Neural cell (in vitro differentiated cells): ENCODE results near the gene TBC1D5. TPM values are rescaled to one million over a fixed set of nuclear protein-coding genes. Genes with fewer than 3 reads are reported as not detected.
"Not testable (repeated sequence)": the region's sequence is repeated elsewhere in the genome, so short reads cannot be mapped to it uniquely, and the experiment has no call there.

ENCODE experiments used
- H2AFZ ChIP-seq: fragments of 200-600, 300-800 bp; sonication (generic), shearing (Covaris generic); 2 replicates; pipeline ENCODE4 v1.6.0; 2014; ENCODE audit warnings: low read depth, mild to moderate bottlenecking, antibody characterized with exemption, low read length, moderate library complexity
- H3F3A ChIP-seq: fragments of 200-600 bp; shearing (Covaris generic); 2 replicates; pipeline ENCODE4 v1.6.1; 2016; ENCODE audit warnings: mild to moderate bottlenecking, moderate library complexity, mixed read lengths, antibody characterized with exemption, low read length; ENCODE audit not compliant: insufficient read depth, poor library complexity, severe bottlenecking
- H3K27ac ChIP-seq: fragments of 200-600, 300-800 bp; sonication (generic), shearing (Covaris generic); 2 replicates; pipeline ENCODE4 v1.5.1; 2014; ENCODE audit warnings: mild to moderate bottlenecking, low read length, moderate library complexity
- H3K27me3 ChIP-seq: fragments of 300-800, 200-600 bp; sonication (generic), shearing (Covaris generic); 2 replicates; pipeline ENCODE4 v1.6.0; 2014; ENCODE audit warnings: mild to moderate bottlenecking, low read depth, low read length, moderate library complexity; ENCODE audit not compliant: insufficient read depth
- H3K36me3 ChIP-seq: fragments of 300-800, 200-600 bp; sonication (generic), shearing (Covaris generic); 2 replicates; pipeline ENCODE4 v1.5.1; 2014; ENCODE audit warnings: mild to moderate bottlenecking, antibody characterized with exemption, low read length, moderate library complexity; ENCODE audit not compliant: insufficient read depth
- H3K4me2 ChIP-seq: fragments of 300-800, 200-600 bp; sonication (generic), shearing (Covaris generic); 2 replicates; pipeline ENCODE4 v1.6.0; 2014; ENCODE audit warnings: mild to moderate bottlenecking, low read length
- H3K4me3 ChIP-seq: fragments of 300-800, 200-600 bp; sonication (generic), shearing (Covaris generic); 2 replicates; pipeline ENCODE4 v1.5.1; 2014; ENCODE audit warnings: mild to moderate bottlenecking, low read length, moderate library complexity
- H3K79me2 ChIP-seq: fragments of 200-600 bp; shearing (Covaris generic); replicated peaks from 2 replicates; pipeline ENCODE4 v1.6.0; 2014; ENCODE audit warnings: mild to moderate bottlenecking, low read length, moderate library complexity; ENCODE audit not compliant: insufficient read depth
- H3K9ac ChIP-seq: fragments of 300-800, 200-600 bp; sonication (generic), shearing (Covaris generic); 2 replicates; pipeline ENCODE4 v1.6.1; 2016; ENCODE audit warnings: mild to moderate bottlenecking, low read length, mixed read lengths
- H3K9me2 ChIP-seq: fragments of 200-600 bp; shearing (Covaris generic); 2 replicates; pipeline ENCODE4 v1.6.1; 2016; ENCODE audit warnings: mild to moderate bottlenecking, low read length, mixed read lengths; ENCODE audit not compliant: insufficient read depth
- H3K9me3 ChIP-seq: fragments of 200-600, 300-800 bp; sonication (generic), shearing (Covaris generic); 2 replicates; pipeline ENCODE4 v1.6.1; 2016; ENCODE audit warnings: mild to moderate bottlenecking, mixed run types, low read length, moderate library complexity, mixed read lengths
- H4K20me1 ChIP-seq: fragments of 200-600 bp; shearing (Covaris generic); 2 replicates; pipeline ENCODE4 v1.6.1; 2016; ENCODE audit warnings: mild to moderate bottlenecking, mixed run types; ENCODE audit not compliant: insufficient read depth
- CTCF ChIP-seq: fragments of 450-650 bp; IDR thresholded peaks from 2 replicates; pipeline ENCODE4 v1.5.1; 2014; ENCODE audit warnings: antibody characterized with exemption, mild to moderate bottlenecking, moderate library complexity; ENCODE audit not compliant: poor library complexity, severe bottlenecking
- EP300 ChIP-seq: fragments of 450-650 bp; conservative IDR thresholded peaks from 2 replicates; pipeline ENCODE4 v1.6.1; 2014; ENCODE audit warnings: antibody characterized with exemption, mild to moderate bottlenecking, moderate library complexity; ENCODE audit not compliant: poor library complexity, severe bottlenecking
- EZH2 ChIP-seq: fragments of 200-600, 300-800 bp; shearing (Covaris generic), sonication (generic); IDR thresholded peaks from 2 replicates; pipeline ENCODE4 v1.6.1; 2014; ENCODE audit warnings: antibody characterized with exemption, low read length, borderline replicate concordance, mild to moderate bottlenecking; ENCODE audit not compliant: insufficient read depth, poor library complexity, severe bottlenecking
- MXI1 ChIP-seq: fragments of 450-650 bp; conservative IDR thresholded peaks from 2 replicates; pipeline ENCODE4 v1.6.1; 2014; ENCODE audit warnings: antibody characterized with exemption, mild to moderate bottlenecking; ENCODE audit not compliant: poor library complexity, severe bottlenecking
- POLR2AphosphoS5 ChIP-seq: IDR thresholded peaks from 2 replicates; pipeline ENCODE4 v1.6.1; 2012
- RAD21 ChIP-seq: fragments of 450-650 bp; conservative IDR thresholded peaks from 2 replicates; pipeline ENCODE4 v1.6.1; 2014; ENCODE audit warnings: antibody characterized with exemption, mild to moderate bottlenecking, moderate library complexity
- REST ChIP-seq: IDR thresholded peaks from 2 replicates; pipeline ENCODE4 v1.6.1; 2012; ENCODE audit warnings: borderline replicate concordance
- SMC3 ChIP-seq: fragments of 450-650 bp; conservative IDR thresholded peaks from 2 replicates; pipeline ENCODE4 v1.6.1; 2014; ENCODE audit warnings: antibody characterized with exemption, mild to moderate bottlenecking, moderate library complexity; ENCODE audit not compliant: poor library complexity
- TAF1 ChIP-seq: IDR thresholded peaks from 2 replicates; pipeline ENCODE4 v1.6.1; 2012; ENCODE audit warnings: low read depth
- polyA plus RNA-seq: library from polyadenylated mRNA; depleted of rRNA; stranded (reverse); fragments of >200 nt; gene quantifications from 2 replicates; pipeline ENCODE4 v1.2.3, GENCODE V29; 2014

Gene TBC1D5
- polyA plus RNA-seq, 1 donor from 2014 or later, result 28.3 TPM

GRCh38 chr3:17623464-17623863 is 119.0 kb downstream of the TBC1D5 start:
- no peaks in the 10 kb centered on the region for H3K9me2 ChIP-seq
- H3K9me3 ChIP-seq, result no peaks in the 10 kb centered on the region
- H3K27ac ChIP-seq, result no peak overlapping the region
- H2AFZ ChIP-seq, result no peak overlapping the region
- TF ChIP-seq MXI1 (no peak), CTCF (no peak), SMC3 (no peak), REST (no peak), EP300 (no peak), POLR2AphosphoS5 (no peak), EZH2 (no peak), TAF1 (no peak), RAD21 (no peak)
- H3K36me3 ChIP-seq, result no peaks in the 10 kb centered on the region
- H3F3A ChIP-seq, result no peaks in the 10 kb centered on the region
- no peaks in the 10 kb centered on the region for H3K79me2 ChIP-seq
- H3K4me3 ChIP-seq, result no peak overlapping the region
- H3K27me3 ChIP-seq, result no peaks in the 10 kb centered on the region
- no peak overlapping the region for H3K4me2 ChIP-seq
- H3K9ac ChIP-seq, result no peak overlapping the region
- H4K20me1 ChIP-seq, result no peaks in the 10 kb centered on the region

- Histone ChIP-seq H3K9me3 (no peaks in the 10 kb centered on the region), H3K4me2 (no peak overlapping the region), H3K4me3 (no peak overlapping the region), H3K36me3 (no peaks in the 10 kb centered on the region), H3F3A (no peaks in the 10 kb centered on the region), H3K79me2 (no peaks in the 10 kb centered on the region), H2AFZ (no peak overlapping the region), H3K27me3 (no peaks in the 10 kb centered on the region), H3K27ac (no peak overlapping the region), H4K20me1 (no peaks in the 10 kb centered on the region), H3K9me2 (no peaks in the 10 kb centered on the region), H3K9ac (no peak overlapping the region)
- TF ChIP-seq REST (no peak), POLR2AphosphoS5 (no peak), EZH2 (no peak), SMC3 (no peak), CTCF (no peak), TAF1 (no peak), MXI1 (no peak), RAD21 (no peak), EP300 (no peak)
Measured at GRCh38 chr3:17619968-17620367, 122.5 kb downstream of the TBC1D5 start.

- not testable (repeated sequence) for H3K27me3 ChIP-seq, H3F3A ChIP-seq, H3K36me3 ChIP-seq
Measured at GRCh38 chr3:17613017-17613416, 129.4 kb downstream of the TBC1D5 start.

More at GRCh38 chr3:17613017-17613416, 129.4 kb downstream of the TBC1D5 start:
- not testable (repeated sequence) for H3K9ac ChIP-seq, H3K79me2 ChIP-seq, H3K9me2 ChIP-seq, H3K4me3 ChIP-seq, H3K4me2 ChIP-seq, H2AFZ ChIP-seq, H3K9me3 ChIP-seq, H3K27ac ChIP-seq, H4K20me1 ChIP-seq
